Activated CD4-positive, alpha-beta T cell treated with anti-CD3 and anti-CD28 coated beads for 1 hour (primary cell): ENCODE results near the gene TM4SF18.

ENCODE experiments used
- DNase-seq: peaks from one replicate; pipeline ENCODE4 v3.0.0-alpha.2; 2020

Gene TM4SF18

DNA sequence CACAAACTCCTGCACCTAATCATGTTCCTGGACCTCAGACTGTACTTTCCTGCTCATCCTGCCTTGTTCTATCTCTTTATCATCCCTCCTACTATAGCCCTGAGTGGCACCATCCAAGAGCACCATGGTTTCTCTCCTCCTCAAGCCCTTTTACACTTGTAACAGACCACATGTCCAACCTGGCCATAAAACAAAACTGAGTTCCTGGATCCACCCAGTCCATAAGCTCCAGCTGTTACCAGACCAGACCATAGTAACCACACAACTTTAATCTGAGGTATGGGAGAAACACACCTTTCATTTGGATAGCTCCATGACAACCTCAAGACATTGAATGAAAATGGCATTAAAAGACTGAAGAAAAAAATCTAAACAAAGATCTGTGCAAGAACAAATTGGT, 9.1 kb downstream of the TM4SF18 start:
- DNase-seq = no peak

DNA sequence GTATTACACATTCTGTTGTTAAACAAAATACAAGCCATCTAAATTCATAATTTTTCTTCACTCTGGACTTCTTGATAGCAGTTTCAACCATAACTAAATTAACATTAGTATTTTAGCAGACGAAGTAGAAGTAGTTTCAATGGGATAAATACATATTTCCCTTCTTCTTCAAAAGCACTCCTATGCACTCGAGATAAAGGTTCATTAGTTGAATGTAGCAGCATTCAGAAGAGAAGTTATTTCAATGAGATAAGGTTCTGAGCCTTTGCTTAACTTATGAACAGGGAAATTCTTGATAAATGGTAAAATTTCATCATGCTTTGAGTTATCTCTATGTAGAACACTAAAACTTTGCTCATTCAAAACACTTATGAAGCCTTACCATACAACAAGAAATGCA, 11.8 kb downstream of the TM4SF18 start:
- no peak for DNase-seq

DNA sequence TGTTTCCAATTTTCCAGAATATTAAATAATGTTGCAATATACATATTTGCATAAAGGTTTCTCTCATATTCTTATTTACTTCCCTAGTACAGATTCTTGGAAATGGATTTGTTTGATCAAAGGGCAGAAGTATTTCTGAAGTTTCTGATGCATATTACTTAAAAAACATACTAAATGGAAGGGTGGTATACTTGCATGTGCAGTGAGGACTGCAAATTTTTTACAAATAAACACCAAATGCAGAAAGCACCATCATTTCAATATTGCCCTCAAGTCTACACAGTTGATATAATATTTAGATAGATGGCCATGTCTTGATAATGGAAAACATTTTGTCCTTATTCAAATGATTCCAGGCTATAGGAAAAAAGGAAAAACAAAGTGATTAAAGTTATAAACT, 12.3 kb downstream of the TM4SF18 start:
- no peak for DNase-seq

DNA sequence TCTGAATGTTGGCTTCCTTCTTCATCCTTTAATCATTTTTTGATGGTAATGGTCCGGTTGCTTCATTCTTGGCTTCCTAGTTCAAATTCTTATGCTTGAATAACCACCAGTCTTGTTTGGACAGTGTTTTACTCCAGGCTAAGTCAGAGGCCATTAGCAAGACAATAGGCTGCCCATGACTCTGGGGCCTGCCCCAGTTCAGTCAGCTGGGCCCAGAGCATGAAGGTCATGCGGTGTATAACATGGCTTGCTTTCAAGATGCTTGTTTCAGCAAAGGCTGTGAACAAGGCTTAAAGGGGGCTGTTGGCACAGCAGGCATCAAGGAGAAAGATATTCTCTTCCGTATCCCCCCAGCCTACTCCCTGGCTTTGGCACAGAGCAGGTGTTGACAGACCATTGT, 13.7 kb downstream of the TM4SF18 start:
- no peak for DNase-seq

DNA sequence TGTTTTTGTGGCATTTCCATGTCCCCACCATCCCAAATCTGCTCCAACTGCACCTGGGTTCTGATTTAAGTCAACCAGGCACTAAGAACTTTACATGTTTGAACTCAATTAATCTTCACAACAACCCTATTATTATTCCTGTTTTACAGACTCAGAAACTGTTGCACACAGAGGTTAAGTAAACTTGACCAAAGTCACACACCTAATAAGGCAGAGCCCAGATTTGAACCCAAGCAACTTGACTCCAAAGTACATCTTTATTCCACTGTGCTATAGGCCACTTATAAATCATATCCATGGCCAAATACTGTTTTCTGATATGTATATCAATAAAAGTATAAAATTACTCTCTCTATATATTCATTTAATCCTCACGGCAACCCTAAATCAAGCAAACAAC, 16.4 kb downstream of the TM4SF18 start:
- DNase-seq = no peak

DNA sequence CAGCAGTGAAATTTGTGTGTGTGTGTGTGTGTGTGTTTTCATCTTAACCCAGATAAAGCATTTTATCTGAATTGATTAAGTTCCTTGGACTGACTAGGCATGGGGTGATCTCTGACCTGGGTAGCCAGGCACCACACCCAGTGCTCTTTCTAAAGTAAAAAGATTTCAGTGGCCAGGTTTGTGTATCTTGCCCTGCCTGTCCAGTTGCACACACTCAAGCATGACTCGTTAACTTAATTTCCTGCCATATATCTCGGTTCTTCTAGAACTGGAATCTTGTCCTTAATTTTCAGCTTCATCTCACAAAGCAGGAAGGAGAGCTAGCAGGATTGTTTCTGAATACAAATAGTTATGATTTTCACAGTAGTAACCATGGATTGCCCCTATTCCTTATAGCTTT, 17.0 kb downstream of the TM4SF18 start:
- no peak for DNase-seq

DNA sequence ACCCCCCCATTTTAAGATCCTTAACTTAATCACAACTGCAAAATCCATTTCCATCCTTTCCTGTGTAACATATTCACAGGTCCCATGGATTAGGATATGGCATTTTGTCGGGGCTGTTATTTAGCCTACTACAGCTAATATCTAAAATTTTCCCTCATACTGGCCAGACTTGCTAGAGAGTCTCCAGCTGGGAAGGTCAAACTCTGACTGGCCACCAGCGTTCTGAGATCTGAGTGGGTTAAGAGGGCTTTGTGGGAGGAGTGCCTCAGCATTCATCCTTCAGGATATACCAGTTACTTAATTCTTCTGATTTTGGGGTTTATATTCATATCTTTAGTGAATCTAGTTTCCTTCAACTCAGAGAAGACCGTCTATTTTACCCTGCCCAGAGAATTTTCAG, 17.7 kb downstream of the TM4SF18 start:
- no peak for DNase-seq

DNA sequence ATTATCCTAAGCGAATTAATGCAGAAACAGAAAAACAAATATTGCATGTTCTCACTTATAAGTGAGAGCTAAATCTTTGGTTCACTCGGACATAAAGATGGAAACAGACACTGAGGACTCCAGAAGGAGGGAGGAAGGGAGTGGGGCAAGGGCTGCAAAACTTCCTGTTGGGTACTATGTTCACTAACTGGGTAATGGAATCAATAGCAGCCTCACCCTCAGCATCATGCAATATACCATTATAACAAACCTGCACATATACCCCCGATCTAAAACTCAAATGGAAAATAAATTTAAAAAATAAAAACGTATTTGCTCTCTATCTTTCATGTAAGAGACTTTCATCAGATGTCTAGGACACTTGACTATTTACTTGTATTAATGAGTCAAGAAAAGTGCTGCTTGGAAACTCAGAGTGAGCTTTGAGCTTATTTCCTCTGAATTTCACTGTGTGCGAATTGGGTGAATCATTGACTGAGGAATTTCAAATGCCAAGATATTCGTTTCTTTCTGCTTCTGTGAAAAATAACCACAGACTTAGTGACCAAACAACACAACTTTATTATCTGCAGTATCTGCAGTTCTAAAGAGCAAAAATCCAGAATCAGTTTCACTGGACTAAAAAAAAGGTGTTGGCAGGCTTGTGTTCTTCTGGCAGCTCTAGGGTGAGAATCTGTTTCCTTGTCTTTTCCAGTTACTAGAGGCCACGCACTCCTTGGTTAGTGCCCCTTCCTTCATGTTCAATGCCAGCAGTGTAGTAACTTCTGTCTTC, 18.4 kb downstream of the TM4SF18 start:
- DNase-seq = no peak

DNA sequence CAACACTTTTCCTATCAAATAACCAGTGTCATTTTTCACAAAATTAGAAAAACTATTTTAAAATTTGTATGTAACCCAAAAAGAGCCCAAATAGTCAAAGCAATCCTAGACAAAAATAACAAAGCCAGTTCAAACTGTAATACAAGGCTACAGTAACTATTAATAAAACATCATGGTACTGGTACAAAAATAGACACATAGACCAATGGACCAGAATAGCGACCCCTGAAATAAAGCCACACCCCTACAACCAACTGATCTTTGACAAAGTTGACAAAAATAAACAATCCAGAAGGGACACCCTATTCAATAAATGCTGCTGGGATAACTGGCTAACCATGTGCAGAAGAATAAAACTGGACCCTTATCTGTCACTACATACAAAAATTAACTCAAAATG, 19.9 kb downstream of the TM4SF18 start:
- no peak for DNase-seq

DNA sequence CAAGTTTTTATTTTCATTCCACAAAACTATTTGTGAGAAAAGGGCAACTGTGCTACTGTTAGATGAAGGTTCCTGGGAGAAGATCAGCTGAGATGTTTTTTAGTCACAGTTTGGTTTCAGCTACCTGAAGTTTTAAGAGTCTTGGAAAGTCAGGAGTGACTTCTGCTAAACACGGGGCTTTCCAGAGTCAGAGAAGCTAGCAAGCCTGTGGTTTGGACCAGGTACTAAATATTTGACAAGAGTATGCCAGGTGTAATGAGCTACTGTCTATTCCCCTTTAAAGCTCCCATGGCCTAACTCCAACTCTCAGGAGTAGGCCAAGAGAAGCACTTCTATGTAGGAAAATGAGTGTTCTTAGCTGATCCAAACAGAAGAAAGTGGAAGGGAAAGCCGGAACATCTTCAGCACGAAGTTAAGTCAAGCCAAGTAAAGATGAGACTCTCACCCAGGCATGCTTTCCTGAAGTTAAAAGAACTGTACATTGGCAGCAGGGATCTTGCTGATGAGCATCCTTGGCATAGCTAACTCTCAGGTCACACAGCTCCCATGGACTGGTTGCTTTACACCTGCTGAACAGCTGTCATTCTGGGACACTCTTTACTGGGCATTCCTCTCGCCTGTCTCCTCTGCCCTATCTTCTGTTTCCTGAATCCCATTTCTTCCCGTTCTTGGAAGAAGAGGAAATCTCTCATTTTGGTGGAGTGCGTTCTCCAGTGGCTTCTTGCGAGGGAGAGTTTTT, 22.5 kb downstream of the TM4SF18 start:
- no peak for DNase-seq

DNA sequence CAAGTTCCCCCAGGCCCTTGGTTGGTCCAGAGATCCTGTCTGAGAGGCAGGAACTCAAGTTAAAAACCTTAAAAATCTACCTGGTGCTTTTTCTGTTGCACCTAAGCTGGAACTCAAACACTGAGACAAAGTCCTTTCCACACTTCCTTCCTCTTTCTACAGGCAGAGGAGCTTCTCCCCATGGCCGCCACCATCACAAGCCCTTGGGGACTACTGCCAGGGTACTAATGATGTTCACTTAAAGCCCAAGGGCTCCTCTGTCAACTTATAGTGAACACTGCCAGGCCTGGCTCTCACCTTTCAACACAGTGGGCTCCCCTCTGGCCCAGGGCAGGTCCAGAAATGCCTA, 26.0 kb downstream of the TM4SF18 start:
- DNase-seq = no peak

DNA sequence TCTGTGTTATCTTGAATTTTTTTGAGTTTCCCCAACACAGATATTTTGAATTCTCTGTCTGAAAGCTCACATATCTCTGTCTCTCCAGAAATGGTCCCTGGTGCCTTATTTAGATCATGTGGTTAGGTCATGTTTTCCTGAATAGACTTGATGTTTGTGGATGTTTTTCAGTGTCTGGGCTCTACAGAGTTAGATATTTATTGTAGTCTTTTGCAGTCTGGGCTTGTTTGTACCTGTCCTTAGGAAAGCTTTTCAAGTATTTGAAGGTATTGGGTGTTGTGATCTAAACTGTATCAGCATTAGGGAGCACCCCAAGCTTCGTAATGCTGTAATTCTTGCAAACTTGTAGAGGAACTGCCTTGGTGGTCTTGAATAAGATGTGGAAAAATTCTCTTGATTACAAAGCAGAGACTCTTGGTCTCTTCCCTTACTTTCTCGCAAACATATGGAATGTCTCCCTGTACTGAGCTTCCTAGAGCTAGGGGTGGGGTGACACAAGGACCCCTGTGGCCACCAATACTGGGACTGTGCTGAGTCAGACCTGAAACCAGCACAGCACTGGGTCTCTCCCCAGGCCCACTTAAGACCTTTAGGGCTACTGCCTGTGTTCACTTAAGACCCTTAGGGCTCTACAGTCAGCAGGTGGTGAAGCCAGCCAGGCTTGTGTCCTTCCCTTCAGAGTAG, 26.5 kb downstream of the TM4SF18 start:
- DNase-seq = no peak

DNA sequence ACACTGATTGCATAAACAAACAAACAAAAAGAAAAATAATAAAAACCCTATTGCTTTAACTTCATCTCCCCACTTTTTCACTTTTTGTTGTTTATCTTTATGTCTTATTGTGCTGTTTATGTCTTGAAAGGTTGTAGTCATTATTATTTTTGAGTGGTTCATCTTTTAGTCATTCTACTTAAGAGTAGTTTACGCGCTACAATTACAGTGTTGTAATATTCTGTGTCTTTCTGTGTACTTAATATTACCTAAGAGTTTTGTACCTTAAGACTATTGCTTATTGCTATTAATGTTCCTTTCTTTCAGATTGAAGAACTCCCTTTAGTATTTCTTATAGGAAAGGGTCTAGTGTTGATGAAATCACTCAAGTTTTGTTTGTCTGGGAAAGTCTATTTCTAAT, 28.1 kb downstream of the TM4SF18 start:
- no peak for DNase-seq

DNA sequence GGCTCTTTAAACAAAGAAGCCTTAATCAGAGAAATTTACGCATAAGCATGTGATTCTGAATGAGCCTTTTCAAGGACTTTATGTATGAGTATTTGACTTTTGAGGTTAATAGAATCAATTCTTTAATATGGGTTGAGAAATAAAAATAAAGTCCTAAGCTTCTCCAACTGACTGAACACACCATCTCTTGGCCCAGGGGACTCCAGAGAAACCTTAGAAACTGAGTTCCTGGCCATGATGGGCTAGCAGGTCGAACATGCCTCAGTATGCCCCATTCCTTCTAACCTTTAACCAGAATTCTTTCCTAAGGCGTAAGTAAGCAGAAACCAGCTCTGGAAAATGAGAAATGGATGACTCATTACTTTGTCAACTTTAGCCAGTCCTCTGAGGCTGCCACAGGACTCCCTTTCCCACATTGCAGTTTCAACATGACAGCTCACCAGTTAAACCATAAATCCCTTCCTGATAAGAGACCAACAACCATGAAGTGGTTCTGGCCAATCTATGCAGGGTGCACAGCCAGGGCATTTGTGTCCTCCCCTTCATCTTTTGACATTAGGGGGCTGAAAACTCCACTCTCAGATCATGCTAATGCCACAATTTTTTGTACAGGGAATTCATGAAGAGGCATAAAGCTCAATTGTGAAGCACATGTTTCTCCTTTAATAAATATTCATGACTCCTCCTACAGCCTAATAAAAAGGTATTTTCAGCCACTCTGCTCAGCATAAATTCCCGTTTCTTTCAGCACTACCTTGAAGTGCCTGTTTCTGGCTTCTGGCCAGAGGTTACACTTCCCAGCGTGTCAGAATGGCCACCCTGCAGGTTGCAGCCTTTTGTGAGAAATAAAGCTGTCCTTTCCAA, 33.3 kb downstream of the TM4SF18 start:
- no peak for DNase-seq

DNA sequence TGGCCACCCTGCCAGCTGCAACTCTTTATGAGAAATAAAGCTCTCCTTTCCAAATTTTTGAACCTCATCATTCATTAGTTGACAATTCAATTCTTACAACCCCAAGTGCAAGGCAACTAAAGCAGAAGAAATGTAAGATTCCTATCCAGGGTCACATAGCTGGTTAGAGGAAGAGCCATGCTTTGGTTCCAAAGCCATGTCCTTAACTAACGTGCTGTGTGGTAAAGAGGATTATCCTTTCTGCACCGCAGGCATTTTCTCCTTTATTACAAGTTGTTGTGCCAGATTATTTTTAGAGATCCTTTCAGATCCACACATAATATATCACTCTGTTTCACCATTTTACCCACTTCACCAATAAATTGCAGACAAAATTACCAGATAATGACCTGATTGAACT, 36.5 kb downstream of the TM4SF18 start:
- no peak for DNase-seq

DNA sequence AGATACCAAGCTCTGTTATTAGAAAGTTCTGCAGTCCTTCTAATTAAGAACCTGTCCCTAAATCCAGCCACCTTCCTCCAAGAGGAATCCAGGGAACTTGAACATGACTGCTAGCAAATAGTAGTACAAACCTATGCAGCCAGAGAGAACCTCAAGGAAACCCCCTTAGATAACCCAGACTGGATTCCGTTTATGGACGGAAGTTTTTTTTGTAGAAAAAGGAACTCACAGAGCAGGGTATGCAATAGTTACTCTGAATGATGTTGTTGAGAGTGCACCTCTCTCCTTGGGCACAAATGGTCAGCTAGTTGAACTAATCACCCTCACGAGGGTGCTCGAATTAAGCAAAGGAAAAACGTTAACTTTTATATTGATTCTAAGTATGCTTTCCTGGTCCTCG, 40.8 kb downstream of the TM4SF18 start:
- no peak for DNase-seq

DNA sequence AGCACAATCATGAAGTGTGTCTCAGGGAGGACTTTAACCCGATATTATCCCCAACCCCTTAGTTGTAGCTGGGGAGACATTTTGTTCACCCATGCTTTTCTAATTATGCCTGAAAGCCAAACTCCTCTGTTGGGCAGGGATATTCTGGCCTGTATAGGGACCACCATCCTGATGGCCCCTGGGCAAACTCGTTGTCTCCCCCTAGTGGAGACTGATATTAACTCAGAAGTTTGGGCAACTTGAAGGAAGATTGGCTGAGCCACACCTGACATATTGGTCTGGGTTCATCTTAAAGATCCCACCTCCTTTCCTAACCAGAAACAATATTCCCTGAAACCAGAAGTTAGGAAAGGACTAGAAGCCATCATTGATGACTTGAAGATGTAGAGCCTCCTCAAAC, 42.3 kb downstream of the TM4SF18 start:
- DNase-seq = no peak

DNA sequence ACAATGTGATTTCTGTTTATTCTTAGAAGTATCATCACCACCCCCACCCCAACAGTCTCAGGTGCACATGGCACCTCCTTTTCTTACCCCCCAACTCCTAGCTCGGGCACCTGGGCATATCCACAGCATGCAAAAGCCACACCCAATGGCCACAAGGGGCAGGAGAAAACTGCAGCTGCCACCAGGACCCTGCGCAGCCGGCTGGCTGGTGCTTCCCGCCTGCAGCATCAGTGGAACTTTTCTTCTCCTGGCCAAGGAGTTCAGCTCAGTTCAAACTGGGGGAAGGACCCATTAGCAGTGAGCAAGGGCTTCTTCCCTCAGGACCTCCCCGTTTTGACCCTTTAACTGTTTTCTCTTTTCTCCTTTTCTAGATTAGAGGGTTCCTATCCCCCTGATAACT, 44.8 kb downstream of the TM4SF18 start:
- DNase-seq = no peak

DNA sequence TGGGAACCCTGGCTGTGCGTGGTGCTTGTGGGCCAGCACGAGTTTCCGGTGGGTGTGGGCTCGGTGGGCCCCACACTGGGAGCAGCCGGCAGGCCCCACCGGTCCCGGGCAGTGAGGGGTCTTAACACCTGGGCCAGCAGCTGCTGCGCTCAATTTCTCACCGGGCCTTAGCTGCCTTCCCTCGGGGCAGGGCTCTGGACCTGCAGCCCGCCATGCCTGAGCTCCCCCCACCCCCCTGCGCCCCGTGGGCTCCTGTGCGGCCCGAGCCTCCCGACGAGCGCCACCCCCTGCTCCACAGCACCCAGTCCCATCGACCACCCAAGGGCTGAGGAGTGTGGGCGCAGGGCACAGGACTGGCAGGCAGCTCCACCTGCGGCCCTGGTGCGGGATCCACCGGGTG, 49.4 kb downstream of the TM4SF18 start:
- DNase-seq = no peak

DNA sequence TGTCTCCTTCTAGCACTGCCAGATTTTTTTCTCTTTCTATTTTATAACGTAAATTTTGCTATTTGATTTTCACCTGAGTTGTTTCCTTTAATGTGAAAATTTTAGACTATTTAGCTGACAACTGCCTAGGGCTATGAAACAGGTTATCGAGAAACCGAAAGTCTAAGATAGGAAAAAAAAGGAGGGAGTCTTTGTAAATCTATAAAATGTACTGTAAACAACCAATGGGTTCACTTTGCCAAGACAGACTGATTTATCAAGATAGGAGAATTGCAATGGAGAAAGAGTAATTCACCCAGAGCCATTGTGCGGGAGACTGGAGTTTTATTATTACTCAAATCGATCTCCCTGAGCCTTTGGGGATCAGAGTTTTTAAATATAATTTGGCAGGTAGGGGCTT, 50.0 kb downstream of the TM4SF18 start:
- DNase-seq = no peak

DNA sequence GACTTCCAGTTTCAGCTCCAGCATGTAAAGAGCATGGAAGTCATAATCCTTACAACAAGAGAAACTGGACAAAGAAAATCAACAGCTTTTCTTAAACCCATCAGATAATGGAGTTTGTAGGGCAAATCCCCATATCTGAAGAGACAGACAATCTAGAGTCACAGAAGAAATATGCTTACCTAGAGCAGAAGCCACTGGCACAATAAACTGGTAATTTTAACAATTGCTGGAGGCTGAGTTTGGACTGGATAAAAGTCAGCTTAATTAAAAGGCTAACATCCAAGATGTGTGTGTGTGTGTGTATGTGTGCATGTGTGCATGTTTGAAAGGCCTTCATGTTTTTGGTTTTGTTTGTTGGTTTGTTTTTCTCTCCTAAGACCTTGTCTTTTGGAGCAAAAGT, 50.6 kb downstream of the TM4SF18 start:
- no peak for DNase-seq

DNA sequence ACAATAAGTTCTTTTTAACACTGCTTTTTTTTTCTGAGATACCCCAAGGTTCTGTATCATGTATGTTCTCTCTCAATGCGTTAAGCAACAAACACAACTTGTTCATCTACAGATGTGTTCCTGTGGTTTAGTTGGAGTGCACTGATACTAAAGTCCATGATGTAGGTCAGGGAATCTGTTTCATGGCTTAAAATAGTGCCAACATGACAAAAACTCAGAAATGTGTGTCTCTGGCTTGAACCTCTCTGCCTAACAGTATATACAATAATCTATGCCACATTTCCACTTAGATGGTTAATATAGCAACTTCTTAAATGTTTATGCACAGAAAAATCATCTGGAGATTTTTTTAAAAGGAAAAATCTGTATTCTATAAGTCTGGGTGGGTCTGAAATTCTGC, 51.1 kb downstream of the TM4SF18 start:
- no peak for DNase-seq

DNA sequence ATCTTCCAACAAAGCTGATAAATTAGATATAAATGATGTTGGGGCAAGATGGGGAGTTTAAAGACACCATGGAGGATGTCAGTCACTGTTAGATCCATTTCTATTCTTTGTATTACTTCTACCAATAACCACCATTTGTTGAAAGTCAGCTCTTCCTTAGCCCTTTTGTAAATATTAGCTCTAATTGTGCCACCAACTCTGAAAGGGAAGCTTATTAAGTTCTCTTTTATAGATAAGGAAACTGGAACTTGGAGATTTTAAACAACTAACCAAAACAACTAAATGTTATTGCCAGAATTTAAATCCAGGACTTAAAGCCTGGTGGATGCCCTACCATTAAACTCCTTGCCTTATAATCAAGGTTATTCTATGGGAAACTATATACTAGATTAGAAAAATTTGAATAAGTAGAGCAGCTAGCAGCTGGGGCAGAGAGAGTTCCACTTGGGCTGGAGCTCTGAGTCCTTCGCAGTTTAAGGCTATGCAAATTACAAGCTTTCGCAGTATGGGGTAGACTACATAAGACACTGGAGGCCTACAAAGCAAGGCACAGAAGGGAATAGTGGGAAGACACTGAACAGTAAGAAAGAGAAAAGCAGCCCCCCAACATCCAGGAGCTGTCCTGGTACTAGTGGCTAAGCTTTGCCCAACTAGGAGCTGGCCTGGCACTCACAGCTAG, 52.6 kb downstream of the TM4SF18 start:
- no peak for DNase-seq
